ENCODE measurements around the gene MEX3C. TPM values are rescaled to one million over a fixed set of nuclear protein-coding genes. Genes with fewer than 3 reads are reported as not detected.
A peak's percentile ranks its signal among the peaks of the same experiment; 100 is the strongest.

Gene MEX3C
- total RNA-seq, 1 experiment from 2014 or later = 36.5 TPM

GRCh38 chr18:51154431-51155063 lies 42.9 kb downstream of the MEX3C start:
- no peak for DNase-seq (ENCODE audit: low read depth)

- no peak for DNase-seq (ENCODE audit: low read depth)
These were observed 43.7 kb downstream of the MEX3C start for GRCh38 chr18:51153659-51154371.

GRCh38 chr18:51151568-51152511 lies 45.6 kb downstream of the MEX3C start:
- DNase-seq (ENCODE audit: low read depth) = no peak

- DNase-seq (ENCODE audit: low read depth) = no peak
These were observed 46.3 kb downstream of the MEX3C start for GRCh38 chr18:51151185-51151567.

GRCh38 chr18:51150113-51150700 lies 47.3 kb downstream of the MEX3C start:
- DNase-seq (ENCODE audit: low read depth) = peak; percentile 50

GRCh38 chr18:51149670-51150069 lies 47.8 kb downstream of the MEX3C start:
- no peak for DNase-seq (ENCODE audit: low read depth)

GRCh38 chr18:51146909-51147308 lies 50.6 kb downstream of the MEX3C start:
- DNase-seq (ENCODE audit: low read depth) = no peak

- no peak for DNase-seq (ENCODE audit: low read depth)
These were observed 58.5 kb downstream of the MEX3C start for GRCh38 chr18:51138936-51139335.

- peak; percentile 88 for DNase-seq (ENCODE audit: low read depth)
These were observed 59.6 kb downstream of the MEX3C start for GRCh38 chr18:51137891-51138290.

GRCh38 chr18:51137026-51137729 lies 60.3 kb downstream of the MEX3C start:
- DNase-seq (ENCODE audit: low read depth) = peak; percentile 92

- DNase-seq (ENCODE audit: low read depth) = no peak
These were observed 61.7 kb downstream of the MEX3C start for GRCh38 chr18:51135795-51136194.

- peak; percentile 83 for DNase-seq (ENCODE audit: low read depth)
These were observed 62.1 kb downstream of the MEX3C start for GRCh38 chr18:51135364-51135763.

GRCh38 chr18:51134721-51135120 lies 62.8 kb downstream of the MEX3C start:
- DNase-seq (ENCODE audit: low read depth) = no peak

GRCh38 chr18:51133580-51134160 lies 63.8 kb downstream of the MEX3C start:
- peak; percentile 45 for DNase-seq (ENCODE audit: low read depth)

GRCh38 chr18:51132256-51132935 lies 65.1 kb downstream of the MEX3C start:
- DNase-seq (ENCODE audit: low read depth) = no peak

GRCh38 chr18:51128533-51128932 lies 68.9 kb downstream of the MEX3C start:
- DNase-seq (ENCODE audit: low read depth) = peak; percentile 16

GRCh38 chr18:51127664-51128063 lies 69.8 kb downstream of the MEX3C start:
- DNase-seq (ENCODE audit: low read depth) = no peak

GRCh38 chr18:51125976-51126375 lies 71.5 kb downstream of the MEX3C start:
- DNase-seq (ENCODE audit: low read depth) = no peak
